IMR-90 (cell line): ENCODE results near the gene NRDC. TPM values are rescaled to one million over a fixed set of nuclear protein-coding genes. Genes with fewer than 3 reads are reported as not detected.
A peak's percentile ranks its signal among the peaks of the same experiment; 100 is the strongest.

Experiments
- ATAC-seq: fragments of 200-7000 bp; cut with Tn5 transposase; 2 replicates; pipeline ENCODE4 v1.9.1; 2020; ENCODE audit warnings: low read depth, mild to moderate bottlenecking, moderate library complexity
- BruUV-seq: library from RNA; stranded (reverse); fragments of 400-500 nt; replicated peaks from 2 replicates; lab custom pipeline; 2021; lab: Mats Ljungman, UMichigan
- CTCF ChIA-PET: fragments of 300-600 bp; formaldehyde crosslinking; extraction: SDS; loops from one replicate; lab custom pipeline; 2021; ENCODE audit warnings: antibody characterized with exemption; lab: Yijun Ruan, JAX
- POLR2A ChIA-PET: fragments of 300-600 bp; sonication (Branson Sonifier 250); formaldehyde crosslinking; loops from one replicate; lab custom pipeline; 2022; ENCODE audit warnings: antibody characterized with exemption; ENCODE audit not compliant: unreplicated experiment; lab: Charles Lee
- DNase-seq: peaks from one replicate; pipeline ENCODE4 v3.0.0; 2013
- H2AFZ ChIP-seq: replicated peaks from 2 replicates; pipeline ENCODE3; 2013; ENCODE audit warnings: low read length, mild to moderate bottlenecking; ENCODE audit not compliant: poor library complexity
- H2AK5ac ChIP-seq: 2 replicates; pipeline ENCODE4 v1.6.1; 2013; ENCODE audit warnings: low read depth, low read length, inconsistent platforms
- H2AK9ac ChIP-seq: replicated peaks from 2 replicates; pipeline ENCODE3; 2013; ENCODE audit warnings: mild to moderate bottlenecking, low read depth, low read length, moderate library complexity; ENCODE audit not compliant: poor library complexity
- H2BK120ac ChIP-seq: 2 replicates; pipeline ENCODE4 v1.6.1; 2013; ENCODE audit warnings: low read depth, low read length, inconsistent platforms
- H2BK15ac ChIP-seq: 3 replicates; pipeline ENCODE4 v1.6.1; 2013; ENCODE audit warnings: low read depth, low read length, inconsistent platforms
- H2BK20ac ChIP-seq: 2 replicates; pipeline ENCODE4 v1.6.1; 2013; ENCODE audit warnings: low read depth, mild to moderate bottlenecking, inconsistent platforms, low read length, moderate library complexity
- H2BK5ac ChIP-seq: 2 replicates; pipeline ENCODE4 v1.6.1; 2013; ENCODE audit warnings: mild to moderate bottlenecking, low read depth, low read length, inconsistent platforms; ENCODE audit not compliant: poor library complexity, severe bottlenecking
- H3K14ac ChIP-seq: replicated peaks from 2 replicates; pipeline ENCODE4 v1.6.1; 2013; ENCODE audit warnings: low read depth, low read length, inconsistent platforms
- H3K18ac ChIP-seq: 2 replicates; pipeline ENCODE4 v1.6.1; 2013; ENCODE audit warnings: low read depth, low read length, control low read depth
- H3K23ac ChIP-seq: 2 replicates; pipeline ENCODE4 v1.6.1; 2013; ENCODE audit warnings: low read depth, low read length, inconsistent platforms
- H3K27ac ChIP-seq: 2 replicates; pipeline ENCODE4 v1.5.1; 2013; ENCODE audit warnings: mild to moderate bottlenecking, control low read depth, low read length; ENCODE audit not compliant: insufficient read depth
- H3K27me3 ChIP-seq: 2 replicates; pipeline ENCODE4 v1.6.1; 2013; ENCODE audit warnings: low read length; ENCODE audit not compliant: control insufficient read depth, insufficient read depth
- H3K36me3 ChIP-seq: 2 replicates; pipeline ENCODE4 v1.6.1; 2013; ENCODE audit warnings: low read length, mixed read lengths; ENCODE audit not compliant: control insufficient read depth, insufficient read depth
- H3K4ac ChIP-seq: 2 replicates; pipeline ENCODE4 v1.6.1; 2013; ENCODE audit warnings: low read depth, low read length, inconsistent platforms
- H3K4me1 ChIP-seq: 2 replicates; pipeline ENCODE4 v1.6.1; 2013; ENCODE audit warnings: low read length, mixed read lengths; ENCODE audit not compliant: control insufficient read depth, insufficient read depth
- H3K4me2 ChIP-seq: 2 replicates; pipeline ENCODE4 v1.6.1; 2013; ENCODE audit warnings: low read depth, mild to moderate bottlenecking, control low read depth, low read length, moderate library complexity
- H3K4me3 ChIP-seq: 2 replicates; pipeline ENCODE4 v1.5.1; 2013; ENCODE audit warnings: low read depth, mild to moderate bottlenecking, control low read depth, low read length, moderate library complexity; ENCODE audit not compliant: insufficient read depth
- H3K56ac ChIP-seq: 2 replicates; pipeline ENCODE4 v1.6.1; 2013; ENCODE audit warnings: low read length, inconsistent platforms; ENCODE audit not compliant: insufficient read depth; ENCODE audit errors: extremely low read depth
- H3K79me1 ChIP-seq, 2 experiments: 2 replicates each; pipeline ENCODE4 v1.6.1; 2013; ENCODE audit warnings: low read length in 2 of 2, inconsistent platforms in 1 of 2, low read depth in 1 of 2
- H3K9ac ChIP-seq: 2 replicates; pipeline ENCODE4 v1.6.1; 2013; ENCODE audit warnings: low read depth, low read length, control low read depth
- H3K9me1 ChIP-seq: 2 replicates; pipeline ENCODE4 v1.6.1; 2013; ENCODE audit warnings: low read length, inconsistent platforms; ENCODE audit not compliant: insufficient read depth
- H3K9me3 ChIP-seq: 2 replicates; pipeline ENCODE4 v1.6.1; 2013; ENCODE audit warnings: low read length; ENCODE audit not compliant: control insufficient read depth, insufficient read depth
- H4K20me1 ChIP-seq: 2 replicates; pipeline ENCODE4 v1.6.1; 2013; ENCODE audit warnings: low read length, inconsistent platforms; ENCODE audit not compliant: insufficient read depth
- H4K5ac ChIP-seq: 2 replicates; pipeline ENCODE4 v1.6.1; 2013; ENCODE audit warnings: mild to moderate bottlenecking, low read depth, low read length, control low read depth
- H4K8ac ChIP-seq, 2 experiments: 2 replicates each; pipeline ENCODE4 v1.6.1; 2013; ENCODE audit warnings: low read depth in 2 of 2, low read length in 2 of 2, control low read depth in 1 of 2, inconsistent platforms in 1 of 2
- H4K91ac ChIP-seq: 2 replicates; pipeline ENCODE4 v1.6.1; 2013; ENCODE audit warnings: low read depth, low read length, inconsistent platforms; ENCODE audit not compliant: insufficient read depth
- BHLHE40 ChIP-seq: fragments of 150-350 bp; IDR thresholded peaks from 2 replicates; pipeline ENCODE4 v1.6.1; 2016; ENCODE audit warnings: mild to moderate bottlenecking, low read depth, low read length
- CEBPB ChIP-seq: IDR thresholded peaks from 2 replicates; pipeline ENCODE4 v1.6.1; 2012; ENCODE audit warnings: low read depth, low read length, improper control_type of control experiment
- CHD1 ChIP-seq: IDR thresholded peaks from 2 replicates; pipeline ENCODE4 v1.6.1; 2012; ENCODE audit warnings: low read depth, low read length, improper control_type of control experiment
- MAFK ChIP-seq: IDR thresholded peaks from 2 replicates; pipeline ENCODE4 v1.6.1; 2012; ENCODE audit warnings: low read depth, low read length, improper control_type of control experiment
- MAZ ChIP-seq: IDR thresholded peaks from 2 replicates; pipeline ENCODE4 v1.6.1; 2012; ENCODE audit warnings: low read depth, mild to moderate bottlenecking, low read length, improper control_type of control experiment, moderate library complexity, borderline replicate concordance
- MXI1 ChIP-seq: IDR thresholded peaks from 2 replicates; pipeline ENCODE4 v1.6.1; 2012; ENCODE audit warnings: low read depth, mild to moderate bottlenecking, low read length, moderate library complexity, borderline replicate concordance
- NFE2L2 ChIP-seq: fragments of 150-350 bp; IDR thresholded peaks from 2 replicates; pipeline ENCODE4 v1.6.1; 2016; ENCODE audit warnings: low read depth, mild to moderate bottlenecking, low read length
- POLR2A ChIP-seq: IDR thresholded peaks from 2 replicates; pipeline ENCODE4 v1.6.1; 2012; ENCODE audit warnings: mild to moderate bottlenecking, low read depth, low read length
- RCOR1 ChIP-seq: IDR thresholded peaks from 2 replicates; pipeline ENCODE4 v1.6.1; 2012; ENCODE audit warnings: mild to moderate bottlenecking, low read length, improper control_type of control experiment; ENCODE audit not compliant: insufficient replicate concordance
- WGBS, 2 experiments: methylation state at CpG; one replicate each; pipeline versions ENCODE4 v1.1.5 to v1.1.7; 2013; ENCODE audit warnings: missing lambda C conversion rate in 2 of 2; ENCODE audit not compliant: insufficient read length in 1 of 2; ENCODE audit errors: extremely low coverage in 2 of 2; 5-methylcytosine and 5-hydroxymethylcytosine counted together
- dilution Hi-C: fragments of 300-500 bp; cut with HindIII; formaldehyde crosslinking; loops from one replicate; pipeline ENCODE4 v1.14.3; 2018; ENCODE audit warnings: low sequenced_read_pairs; ENCODE audit not compliant: unreplicated experiment
- in situ Hi-C: fragments of 300-500 bp; cut with MboI; formaldehyde crosslinking; loops from 3 replicates; pipeline ENCODE4 v1.14.3; 2019; ENCODE audit warnings: low sequenced_read_pairs, inconsistent platforms, mixed read lengths
- intact Hi-C: fragments of 100-400 bp; cut with micrococcal nuclease; formaldehyde crosslinking; loops from 2 replicates; pipeline ENCODE4 v1.10.0; 2022
- polyA plus RNA-seq, 3 experiments: library from polyadenylated mRNA; depleted of rRNA; stranded (reverse); fragments of >200 nt; gene quantifications; 2 replicates each; pipeline ENCODE4 v1.2.3, GENCODE V29; 2012; ENCODE audit warnings: low replicate concordance in 1 of 3
- total RNA-seq: library from RNA; depleted of rRNA; stranded (reverse); fragments of >200 nt; gene quantifications from 2 replicates; pipeline ENCODE4 v1.2.3, GENCODE V29; 2012
- TF ChIP-seq, protein P1 (sequence below): fragments of 150-350 bp; IDR thresholded peaks from 2 replicates; pipeline ENCODE4 v1.6.1; 2017; ENCODE audit warnings: mild to moderate bottlenecking, antibody characterized with exemption, low read length, low read depth
- TF ChIP-seq, protein P2 (sequence below): conservative IDR thresholded peaks from 2 replicates; pipeline ENCODE4 v1.5.1; 2012; ENCODE audit warnings: mild to moderate bottlenecking, low read depth, low read length, improper control_type of control experiment

Gene NRDC
- total and polyA plus RNA-seq, 2 of the 4 experiments (the other 2 are of a cell fraction): 75.8 to 84.7 TPM

DNA sequence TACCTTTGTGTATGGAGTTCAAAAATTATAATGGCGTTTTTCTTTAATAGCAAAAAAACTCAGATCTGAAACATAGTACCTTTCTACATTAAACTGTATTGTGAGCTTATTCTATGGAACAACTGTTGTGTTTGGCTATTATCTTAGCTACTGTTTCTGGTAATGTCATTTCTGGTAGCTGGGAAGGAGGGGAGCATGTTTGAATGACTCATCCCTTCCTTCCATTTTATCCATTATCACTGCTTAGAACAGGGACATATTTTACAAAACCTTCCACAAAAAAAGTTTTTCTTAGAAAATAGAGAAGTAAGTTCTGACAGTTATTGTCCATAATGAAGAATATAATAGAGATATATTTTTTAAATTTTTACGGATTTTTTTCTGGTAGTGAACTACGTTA is 128.3 kb downstream of the NRDC start:
- H3K36me3 ChIP-seq: peaks cover 14% of the 10 kb centered on the region
- peaks cover 6 to 7% of the 10 kb centered on the region in 2 experiments; a peak in 3 of 4 replicates for H3K79me1 ChIP-seq
- H2AK5ac ChIP-seq: no peak overlapping the region
- no CpG with 5 or more reads among the region's 3 CpGs for WGBS, 2 experiments
- no peak overlapping the region for H3K4me2 ChIP-seq
- no peaks in the 10 kb centered on the region for H3K27me3 ChIP-seq
- peaks cover 3% of the 10 kb centered on the region for H3K9me3 ChIP-seq
- H4K91ac ChIP-seq: no peak overlapping the region
- dilution Hi-C loops (no loop called here), in situ Hi-C loops (no loop called here), intact Hi-C loops (no loop called here)
- H2AK9ac ChIP-seq: no peak overlapping the region
- TF ChIP-seq, protein P1, sequence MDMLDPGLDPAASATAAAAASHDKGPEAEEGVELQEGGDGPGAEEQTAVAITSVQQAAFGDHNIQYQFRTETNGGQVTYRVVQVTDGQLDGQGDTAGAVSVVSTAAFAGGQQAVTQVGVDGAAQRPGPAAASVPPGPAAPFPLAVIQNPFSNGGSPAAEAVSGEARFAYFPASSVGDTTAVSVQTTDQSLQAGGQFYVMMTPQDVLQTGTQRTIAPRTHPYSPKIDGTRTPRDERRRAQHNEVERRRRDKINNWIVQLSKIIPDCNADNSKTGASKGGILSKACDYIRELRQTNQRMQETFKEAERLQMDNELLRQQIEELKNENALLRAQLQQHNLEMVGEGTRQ: no peak
- TF ChIP-seq, protein P2, sequence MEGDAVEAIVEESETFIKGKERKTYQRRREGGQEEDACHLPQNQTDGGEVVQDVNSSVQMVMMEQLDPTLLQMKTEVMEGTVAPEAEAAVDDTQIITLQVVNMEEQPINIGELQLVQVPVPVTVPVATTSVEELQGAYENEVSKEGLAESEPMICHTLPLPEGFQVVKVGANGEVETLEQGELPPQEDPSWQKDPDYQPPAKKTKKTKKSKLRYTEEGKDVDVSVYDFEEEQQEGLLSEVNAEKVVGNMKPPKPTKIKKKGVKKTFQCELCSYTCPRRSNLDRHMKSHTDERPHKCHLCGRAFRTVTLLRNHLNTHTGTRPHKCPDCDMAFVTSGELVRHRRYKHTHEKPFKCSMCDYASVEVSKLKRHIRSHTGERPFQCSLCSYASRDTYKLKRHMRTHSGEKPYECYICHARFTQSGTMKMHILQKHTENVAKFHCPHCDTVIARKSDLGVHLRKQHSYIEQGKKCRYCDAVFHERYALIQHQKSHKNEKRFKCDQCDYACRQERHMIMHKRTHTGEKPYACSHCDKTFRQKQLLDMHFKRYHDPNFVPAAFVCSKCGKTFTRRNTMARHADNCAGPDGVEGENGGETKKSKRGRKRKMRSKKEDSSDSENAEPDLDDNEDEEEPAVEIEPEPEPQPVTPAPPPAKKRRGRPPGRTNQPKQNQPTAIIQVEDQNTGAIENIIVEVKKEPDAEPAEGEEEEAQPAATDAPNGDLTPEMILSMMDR: no peak
- TF ChIP-seq MAFK: no peak
- no peak for TF ChIP-seq CEBPB
- no peak for TF ChIP-seq CHD1
- TF ChIP-seq POLR2A: no peak
- TF ChIP-seq NFE2L2: no peak
- no peak for TF ChIP-seq MXI1
- no peak for TF ChIP-seq RCOR1
- no peak for TF ChIP-seq MAZ
- no peak for TF ChIP-seq BHLHE40
- H2BK120ac ChIP-seq: no peak overlapping the region
- no peak overlapping the region for H3K4me3 ChIP-seq
- H4K20me1 ChIP-seq: no peaks in the 10 kb centered on the region
- CTCF ChIA-PET: no interaction called here
- DNase-seq (peak; percentile 50), ATAC-seq (peak; percentile 64)
- no peak overlapping the region for H2BK5ac ChIP-seq
- POLR2A ChIA-PET: interaction anchor here (0.6 kb wide), 1 partner anchor 986 kb away, joined by 3 read pairs; no protein-coding TSS in a partner anchor
- H3K27ac ChIP-seq: no peak overlapping the region
- H2BK15ac ChIP-seq: no peak overlapping the region
- no peaks in the 10 kb centered on the region for H3K4me1 ChIP-seq
- no peak overlapping the region for H2AFZ ChIP-seq
- no peak overlapping the region for H3K9ac ChIP-seq
- no TSS peak for BruUV-seq
- H3K9me1 ChIP-seq: no peaks in the 10 kb centered on the region
- no peak overlapping the region for H4K5ac ChIP-seq
- no peak overlapping the region for H2BK20ac ChIP-seq
- H3K18ac ChIP-seq: no peak overlapping the region
- no peak overlapping the region for H3K23ac ChIP-seq
- no peak overlapping the region for H3K56ac ChIP-seq
- H3K14ac ChIP-seq: no peak overlapping the region
- H4K8ac ChIP-seq: no peak overlapping the region
- no peak overlapping the region for H3K4ac ChIP-seq
